ENCODE data around the gene QRICH2.
"Not testable (repeated sequence)": the region's sequence is repeated elsewhere in the genome, so short reads cannot be mapped to it uniquely, and the experiment has no call there.

Gene QRICH2

DNA sequence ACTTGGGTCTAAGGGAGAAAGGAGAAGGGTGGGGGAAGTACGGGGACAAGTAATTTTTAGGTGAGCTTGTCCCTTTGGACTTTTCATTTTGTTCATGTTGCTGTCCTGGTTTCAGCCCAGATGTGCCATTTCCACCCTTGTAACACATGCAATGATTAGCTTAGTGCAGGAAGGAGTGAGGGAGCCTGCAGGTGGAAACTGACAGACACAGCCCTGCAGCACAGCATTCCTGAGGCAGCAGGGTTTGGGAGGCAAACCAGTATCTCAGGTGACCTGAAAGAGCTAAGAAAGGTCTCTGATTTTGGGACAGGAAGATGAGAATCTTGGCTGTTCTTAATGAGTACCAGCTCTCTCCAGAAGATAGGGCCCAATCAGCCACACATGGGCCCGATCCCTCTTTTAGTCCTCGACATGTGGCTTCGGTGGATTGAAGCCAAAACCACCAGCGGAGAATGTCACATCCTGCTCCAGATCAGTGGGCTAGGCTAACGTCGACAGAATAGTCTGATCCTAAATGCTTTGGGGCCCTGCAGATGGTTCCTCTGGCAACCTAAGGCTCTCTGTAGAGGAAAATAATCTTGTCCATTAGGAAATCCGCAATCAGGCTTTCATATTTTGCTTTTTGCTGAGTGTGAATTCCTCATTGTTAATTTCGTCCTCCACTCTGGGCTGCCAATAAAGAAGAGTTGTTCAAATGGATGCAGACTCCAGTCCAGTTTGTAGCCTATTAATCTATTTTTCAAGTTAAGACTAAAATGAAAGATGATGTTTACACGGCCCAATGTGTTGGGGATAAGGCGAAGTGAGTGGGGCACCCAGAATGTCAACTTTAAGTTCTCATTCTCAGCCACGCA lies 64.0 kb downstream of the QRICH2 start:
- Mint-ChIP-seq H3K27me3 (ENCODE audit: low read depth) (no peaks in the 10 kb centered on the region), H3K4me1 (ENCODE audit: low read depth) (peaks cover 66% of the 10 kb centered on the region), H3K36me3 (ENCODE audit: low read depth) (peaks cover 5% of the 10 kb centered on the region), H3K4me3 (peak overlapping the region; percentile 40), H3K9me3 (no peaks in the 10 kb centered on the region), H3K27ac (peak overlapping the region; percentile 82)

DNA sequence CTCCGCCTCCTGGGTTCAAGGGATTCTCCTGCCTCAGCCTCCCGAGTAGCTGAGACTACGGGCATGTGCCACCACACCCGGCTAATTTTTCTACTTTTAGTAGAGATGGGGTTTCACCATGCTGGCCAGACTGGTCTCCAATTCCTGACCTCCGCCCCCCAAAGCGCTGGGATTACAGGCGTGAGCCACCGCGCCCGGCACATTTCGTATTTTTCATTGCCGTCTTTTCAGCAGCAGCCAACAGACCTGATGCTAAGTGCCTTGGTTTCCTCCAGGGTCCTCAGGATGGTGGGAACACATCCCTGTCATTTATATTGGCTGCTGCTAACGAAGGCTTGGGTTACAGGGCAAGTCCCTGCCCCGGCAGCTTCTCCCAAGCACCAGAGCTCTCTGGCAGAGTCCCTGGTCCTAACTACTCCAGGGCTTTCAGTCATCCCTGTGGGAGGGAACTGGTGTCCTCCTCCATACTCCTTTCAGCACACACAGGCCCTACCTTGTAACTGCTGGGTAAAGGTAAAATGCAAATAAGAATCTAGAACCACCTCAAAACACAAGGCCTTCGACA lies 66.3 kb downstream of the QRICH2 start:
- Mint-ChIP-seq H3K27ac (peak overlapping the region; percentile 92), H3K27me3 (ENCODE audit: low read depth) (no peaks in the 10 kb centered on the region), H3K4me3 (peak overlapping the region; percentile 92), H3K9me3 (peaks cover under 1% of the 10 kb centered on the region), H3K4me1 (ENCODE audit: low read depth) (peaks cover 70% of the 10 kb centered on the region), H3K36me3 (ENCODE audit: low read depth) (peaks cover 16% of the 10 kb centered on the region)

DNA sequence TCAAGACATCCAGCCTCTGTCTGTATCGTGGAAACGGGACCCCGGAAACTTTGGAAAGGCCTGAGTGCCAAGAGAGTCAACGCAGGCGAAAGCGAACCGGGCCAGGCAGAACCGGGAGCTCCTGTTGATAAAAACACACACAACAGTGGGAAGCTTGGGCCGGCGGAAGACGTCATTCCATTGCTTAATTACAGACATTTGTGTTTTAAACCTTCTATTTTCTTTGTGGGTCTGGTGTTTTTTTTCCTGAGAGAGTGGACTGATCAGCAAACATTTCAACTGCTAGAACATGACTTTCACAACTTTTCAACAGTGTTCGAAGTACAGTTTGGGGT lies 66.9 kb downstream of the QRICH2 start:
- H3K36me3 Mint-ChIP-seq (ENCODE audit: low read depth) = peaks cover 19% of the 10 kb centered on the region
- peaks cover 4% of the 10 kb centered on the region for H3K9me3 Mint-ChIP-seq
- H3K27me3 Mint-ChIP-seq (ENCODE audit: low read depth) = no peaks in the 10 kb centered on the region
- H3K4me3 Mint-ChIP-seq = peak overlapping the region; percentile 92
- peak overlapping the region; percentile 92 for H3K27ac Mint-ChIP-seq
- H3K4me1 Mint-ChIP-seq (ENCODE audit: low read depth) = peaks cover 67% of the 10 kb centered on the region

DNA sequence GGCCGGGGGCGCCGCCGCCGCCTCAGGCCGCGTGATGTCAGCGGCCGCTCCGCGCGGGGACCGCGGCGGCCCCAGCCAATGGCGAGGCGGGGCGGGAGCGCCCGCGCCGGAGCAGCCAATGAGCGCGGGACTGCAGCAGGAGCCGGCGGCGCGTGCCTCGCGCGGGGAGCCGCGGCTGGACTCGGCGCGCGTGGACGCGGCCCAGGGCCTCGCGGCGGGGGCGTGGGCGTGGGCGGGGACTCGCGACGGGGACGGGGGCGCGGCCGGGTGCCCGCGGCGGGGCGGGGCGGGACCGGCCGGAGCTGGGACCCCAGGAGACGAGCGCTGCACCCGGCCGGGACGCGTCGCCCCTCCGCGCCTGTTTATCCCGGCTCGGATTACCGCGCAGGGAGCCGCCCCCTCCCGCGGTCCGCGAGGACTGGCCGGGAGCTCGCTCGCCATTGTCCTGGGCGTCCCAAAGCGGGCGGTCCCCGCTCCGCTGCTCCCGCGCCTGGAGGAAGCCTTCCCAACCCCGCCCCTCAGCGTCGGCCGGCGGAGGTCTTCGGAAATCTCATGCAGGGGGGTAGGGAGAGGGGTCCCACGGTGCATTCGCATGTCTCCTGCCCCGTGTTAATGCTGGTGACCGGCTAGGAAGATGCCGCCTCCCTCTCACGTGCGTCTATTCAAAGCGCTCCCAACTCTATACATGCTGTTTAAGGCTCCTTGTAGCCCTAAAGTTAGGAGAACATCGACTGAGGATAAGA lies 67.4 kb downstream of the QRICH2 start, which contains the start of gene RNF157:
RNF157 (minus strand) TSS at position 33 of the 743 bp plus-strand sequence. CDS start 253 bp downstream, outside the sequence.
- Mint-ChIP-seq H3K4me1 (ENCODE audit: low read depth) (peaks cover 62% of the 10 kb centered on the region), H3K36me3 (ENCODE audit: low read depth) (peaks cover 19% of the 10 kb centered on the region), H3K4me3 (peak within 1 kb of the TSS; percentile 92), H3K27me3 (ENCODE audit: low read depth) (no peaks in the 10 kb centered on the region), H3K27ac (peak within 1 kb of the TSS; percentile 92), H3K9me3 (peaks cover 4% of the 10 kb centered on the region)

DNA sequence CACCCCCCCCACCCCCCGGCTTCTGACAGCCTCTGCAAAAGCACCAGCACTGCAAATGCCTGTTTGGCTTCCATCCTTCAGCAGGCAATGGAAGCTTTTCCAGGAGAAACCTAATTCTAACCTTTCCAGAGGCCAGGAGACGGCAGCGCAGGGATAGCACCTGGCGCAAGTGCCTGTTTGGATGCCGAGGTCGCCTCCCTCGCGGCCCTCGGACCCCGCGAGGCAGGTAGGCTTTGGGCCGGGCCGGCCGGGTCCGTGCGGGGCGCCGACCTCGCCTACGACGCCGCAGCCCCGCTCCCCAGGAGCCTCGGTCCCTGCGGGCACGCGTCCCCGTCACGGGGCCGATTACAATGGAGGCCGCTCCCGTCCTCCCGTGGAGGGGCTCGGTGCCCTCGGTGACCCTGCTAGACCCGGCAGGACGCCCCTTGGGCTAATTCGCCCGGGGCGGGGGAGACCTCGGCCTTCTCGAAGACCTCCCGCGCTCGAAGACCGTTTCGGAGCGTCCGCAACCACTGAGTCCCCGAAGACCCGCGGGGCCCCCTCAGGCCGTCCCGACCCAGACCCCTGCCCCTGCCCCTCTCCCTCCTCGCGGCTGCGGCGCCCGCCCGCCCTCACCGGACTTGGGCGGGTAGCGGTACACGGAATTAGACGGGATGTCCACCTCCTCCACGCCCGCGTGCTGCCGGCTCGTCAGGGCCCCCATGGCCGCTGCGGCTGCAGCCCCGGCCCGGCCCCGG lies 68.4 kb downstream of the QRICH2 start:
- Mint-ChIP-seq H3K4me3 (peak overlapping the region; percentile 91), H3K36me3 (ENCODE audit: low read depth) (peaks cover 19% of the 10 kb centered on the region), H3K27ac (peak overlapping the region; percentile 76), H3K9me3 (peaks cover 4% of the 10 kb centered on the region), H3K27me3 (ENCODE audit: low read depth) (no peaks in the 10 kb centered on the region), H3K4me1 (ENCODE audit: low read depth) (peaks cover 60% of the 10 kb centered on the region)

DNA sequence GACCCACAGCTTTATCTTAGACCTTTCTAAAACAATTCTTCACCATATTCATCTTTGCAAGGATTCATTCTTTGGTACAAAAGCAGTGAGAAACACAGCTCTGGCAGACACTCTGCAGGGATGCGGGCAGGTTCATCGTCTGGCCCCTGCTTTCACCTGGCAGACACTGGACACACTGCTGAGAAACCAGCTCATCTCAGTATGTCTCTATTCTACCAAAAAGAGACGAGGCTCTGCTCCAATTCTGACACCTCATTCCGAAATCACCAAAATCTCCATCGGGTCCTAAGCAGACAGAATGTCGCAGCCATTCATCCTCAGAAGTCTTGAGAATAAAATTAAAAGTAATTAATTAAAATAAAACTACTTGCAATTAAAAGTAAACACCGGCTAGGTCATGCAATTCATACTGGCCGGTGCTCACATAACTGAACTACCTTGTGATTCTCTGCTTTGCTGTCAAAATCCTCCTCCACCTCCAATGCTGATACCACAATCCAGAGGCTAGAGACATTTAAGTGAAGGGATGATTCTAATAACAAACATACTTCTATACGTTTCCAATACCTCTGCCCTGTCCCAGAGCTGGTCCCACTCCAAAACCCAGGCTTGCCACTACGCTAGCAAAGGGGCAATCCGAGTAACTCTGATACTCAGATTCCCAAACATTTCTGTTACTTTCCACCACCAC lies 69.1 kb downstream of the QRICH2 start:
- Mint-ChIP-seq H3K27ac (peak overlapping the region; percentile 87), H3K27me3 (ENCODE audit: low read depth) (no peaks in the 10 kb centered on the region), H3K4me1 (ENCODE audit: low read depth) (peaks cover 61% of the 10 kb centered on the region), H3K9me3 (peaks cover 4% of the 10 kb centered on the region), H3K36me3 (ENCODE audit: low read depth) (peaks cover 19% of the 10 kb centered on the region), H3K4me3 (peak overlapping the region; percentile 91)

DNA sequence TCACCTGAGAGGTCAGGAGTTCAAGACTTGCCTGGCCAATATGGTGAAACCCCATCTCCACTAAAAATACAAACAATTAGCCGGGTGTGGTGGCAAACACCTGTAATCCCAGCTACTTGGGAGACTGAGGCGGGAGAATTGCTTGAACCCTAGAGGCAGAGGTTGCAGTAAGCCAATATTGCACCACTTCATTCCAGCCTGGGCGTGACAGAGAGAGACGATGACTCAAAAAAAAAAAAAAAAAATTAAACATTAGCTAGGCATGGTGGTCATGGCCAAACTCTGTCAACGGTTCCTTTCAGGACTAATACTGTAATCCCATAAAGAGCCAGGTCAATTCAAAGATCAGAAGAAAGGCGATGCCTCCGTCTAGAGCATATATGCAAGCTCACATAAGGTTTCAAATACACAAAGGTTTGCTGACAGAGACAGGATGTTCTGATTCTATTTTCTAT lies 70.2 kb downstream of the QRICH2 start:
- Mint-ChIP-seq H3K4me3 (peak overlapping the region; percentile 91), H3K27me3 (ENCODE audit: low read depth) (no peaks in the 10 kb centered on the region), H3K36me3 (ENCODE audit: low read depth) (peaks cover 21% of the 10 kb centered on the region), H3K9me3 (peaks cover 4% of the 10 kb centered on the region), H3K27ac (peak overlapping the region; percentile 87), H3K4me1 (ENCODE audit: low read depth) (peaks cover 54% of the 10 kb centered on the region)

GRCh38 chr17:76236603-76237002 lies 71.5 kb downstream of the QRICH2 start:
- peaks cover 27% of the 10 kb centered on the region for H3K36me3 Mint-ChIP-seq (ENCODE audit: low read depth)
- H3K9me3 Mint-ChIP-seq = peaks cover 4% of the 10 kb centered on the region
- H3K4me3 Mint-ChIP-seq = no peak overlapping the region
- H3K27ac Mint-ChIP-seq = no peak overlapping the region
- H3K4me1 Mint-ChIP-seq (ENCODE audit: low read depth) = peaks cover 50% of the 10 kb centered on the region
- H3K27me3 Mint-ChIP-seq (ENCODE audit: low read depth) = no peaks in the 10 kb centered on the region

GRCh38 chr17:76235883-76236282 lies 72.2 kb downstream of the QRICH2 start:
- H3K4me1 Mint-ChIP-seq (ENCODE audit: low read depth) = peaks cover 44% of the 10 kb centered on the region
- peaks cover 26% of the 10 kb centered on the region for H3K36me3 Mint-ChIP-seq (ENCODE audit: low read depth)
- no peak overlapping the region for H3K27ac Mint-ChIP-seq
- no peaks in the 10 kb centered on the region for H3K27me3 Mint-ChIP-seq (ENCODE audit: low read depth)
- H3K4me3 Mint-ChIP-seq = no peak overlapping the region
- peaks cover 4% of the 10 kb centered on the region for H3K9me3 Mint-ChIP-seq

DNA sequence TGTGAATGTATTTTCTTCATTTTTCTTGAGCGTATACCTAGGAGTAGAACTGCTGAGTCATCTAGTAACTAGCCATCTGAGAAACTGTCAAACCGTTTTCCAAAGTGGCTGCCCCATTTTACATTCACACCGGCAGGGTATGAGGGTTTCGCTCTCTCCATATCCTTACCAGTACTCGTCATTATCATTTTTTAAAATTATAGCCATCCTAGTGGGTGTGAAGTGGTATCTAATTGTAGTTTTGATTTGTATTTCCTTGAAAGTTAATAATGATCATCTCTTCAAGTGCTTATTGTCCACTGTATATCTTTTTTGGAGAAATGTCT lies 73.8 kb downstream of the QRICH2 start:
- Mint-ChIP-seq H3K9me3 (peaks cover 4% of the 10 kb centered on the region), H3K4me3 (no peak overlapping the region), H3K27ac (no peak overlapping the region), H3K27me3 (ENCODE audit: low read depth) (no peaks in the 10 kb centered on the region), H3K4me1 (ENCODE audit: low read depth) (peaks cover 50% of the 10 kb centered on the region), H3K36me3 (ENCODE audit: low read depth) (peaks cover 29% of the 10 kb centered on the region)

GRCh38 chr17:76233588-76234353 lies 74.3 kb downstream of the QRICH2 start:
- no peaks in the 10 kb centered on the region for H3K27me3 Mint-ChIP-seq (ENCODE audit: low read depth)
- H3K4me1 Mint-ChIP-seq (ENCODE audit: low read depth) = peaks cover 49% of the 10 kb centered on the region
- no peak overlapping the region for H3K27ac Mint-ChIP-seq
- peaks cover 4% of the 10 kb centered on the region for H3K9me3 Mint-ChIP-seq
- peaks cover 32% of the 10 kb centered on the region for H3K36me3 Mint-ChIP-seq (ENCODE audit: low read depth)
- no peak overlapping the region for H3K4me3 Mint-ChIP-seq

GRCh38 chr17:76232342-76232741 lies 75.7 kb downstream of the QRICH2 start:
- Mint-ChIP-seq H3K27me3 (ENCODE audit: low read depth) (no peaks in the 10 kb centered on the region), H3K27ac (no peak overlapping the region), H3K9me3 (peaks cover 4% of the 10 kb centered on the region), H3K36me3 (ENCODE audit: low read depth) (peaks cover 28% of the 10 kb centered on the region), H3K4me3 (no peak overlapping the region), H3K4me1 (ENCODE audit: low read depth) (peaks cover 43% of the 10 kb centered on the region)

DNA sequence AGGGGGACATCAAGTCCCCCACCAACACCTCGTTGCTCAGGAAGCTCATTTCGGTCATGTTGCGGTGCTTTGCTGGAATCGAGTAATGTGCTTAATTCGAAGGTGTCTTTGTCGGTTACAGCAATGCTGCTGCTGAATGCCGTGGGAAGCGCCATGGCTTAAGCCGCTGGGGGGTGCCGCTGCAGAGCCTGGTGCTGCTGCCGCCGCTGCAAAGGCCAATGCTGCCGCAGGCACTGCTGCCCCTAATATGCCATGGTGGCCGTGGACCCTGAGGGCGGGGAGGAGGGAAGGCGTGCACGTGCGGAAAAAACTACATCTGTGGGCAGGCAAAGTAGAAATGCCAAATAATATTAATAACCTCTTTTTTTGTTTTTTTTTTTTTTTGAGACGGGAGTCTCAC lies 81.3 kb downstream of the QRICH2 start:
- H3K36me3 Mint-ChIP-seq (ENCODE audit: low read depth) = peaks cover 34% of the 10 kb centered on the region
- H3K27ac Mint-ChIP-seq; H3K4me3 Mint-ChIP-seq; H3K9me3 Mint-ChIP-seq; H3K27me3 Mint-ChIP-seq (ENCODE audit: low read depth): not testable (repeated sequence)
- peaks cover 27% of the 10 kb centered on the region for H3K4me1 Mint-ChIP-seq (ENCODE audit: low read depth)

All from T-helper 1 cell treated with Interleukin-12 subunit alpha and Interleukin-12 subunit beta and Interleukin-4 antibody, amounts not matched to agents 30 μg/mL and 1 μg/mL, for 36 hours (primary cell).